GM12873 (cell line): ENCODE measurements around the gene ADAMTS2.

Experiments used
- CTCF ChIP-seq: IDR thresholded peaks from 2 replicates; pipeline ENCODE4 v1.5.1; 2012; ENCODE audit warnings: low read depth, mild to moderate bottlenecking, moderate library complexity, low read length, control low read depth; ENCODE audit not compliant: insufficient read depth; ENCODE audit errors: missing control alignments

Gene ADAMTS2

GRCh38 chr5:179207470-179207869 is 137.8 kb downstream of the ADAMTS2 start:
- no peak for TF ChIP-seq CTCF

- no peak for TF ChIP-seq CTCF
These were observed 138.9 kb downstream of the ADAMTS2 start for GRCh38 chr5:179206366-179206765.

GRCh38 chr5:179205277-179205676 is 140.0 kb downstream of the ADAMTS2 start:
- no peak for TF ChIP-seq CTCF

- no peak for TF ChIP-seq CTCF
These were observed 140.7 kb downstream of the ADAMTS2 start for GRCh38 chr5:179204572-179204971.

- TF ChIP-seq CTCF, result no peak
These were observed 142.0 kb downstream of the ADAMTS2 start for GRCh38 chr5:179203248-179203647.

GRCh38 chr5:179201986-179202385 is 143.3 kb downstream of the ADAMTS2 start:
- TF ChIP-seq CTCF, result no peak

- TF ChIP-seq CTCF, result no peak
These were observed 146.0 kb downstream of the ADAMTS2 start for GRCh38 chr5:179199246-179199645.
